HEK293 (cell line): ENCODE data around the gene STRA8.

Experiments used
- CTCF ChIA-PET: fragments of 350-600 bp; formaldehyde crosslinking; extraction: SDS; loops from one replicate; lab custom pipeline; 2021; ENCODE audit warnings: antibody characterized with exemption; lab: Yijun Ruan, JAX
- POLR2A ChIA-PET: fragments of 300-600 bp; formaldehyde crosslinking; extraction: SDS; loops from one replicate; lab custom pipeline; 2020; ENCODE audit warnings: antibody characterized with exemption, inconsistent platforms; lab: Yijun Ruan, JAX
- H3K27ac ChIP-seq: fragments of 200-500 bp; sonication (Bioruptor generic); 2 replicates; pipeline ENCODE4 v1.5.1; 2014; ENCODE audit warnings: low read depth, low read length, control low read depth, inconsistent platforms; ENCODE audit errors: extremely low read depth
- H3K36me3 ChIP-seq, 2 experiments: fragments of 200-500 bp in 1 of 2; sonication (Bioruptor generic) in 1 of 2; 1 replicate in 1 of 2; 2 replicates in 1 of 2; pipeline ENCODE4 v1.5.1; 2014 to 2017; ENCODE audit warnings: inconsistent platforms in 2 of 2, low read length in 2 of 2; ENCODE audit not compliant: control insufficient read depth in 2 of 2, insufficient read depth in 1 of 2
- H3K4me1 ChIP-seq: fragments of 200-500 bp; sonication (Bioruptor generic); 2 replicates; pipeline ENCODE4 v1.5.1; 2014; ENCODE audit warnings: mild to moderate bottlenecking, low read length, inconsistent platforms; ENCODE audit not compliant: control insufficient read depth, insufficient read depth
- H3K4me3 ChIP-seq: 2 replicates; pipeline ENCODE4 v1.5.1; 2011; ENCODE audit warnings: low read depth, mild to moderate bottlenecking, control low read depth, low read length, moderate library complexity
- H3K9me3 ChIP-seq: fragments of 200-500 bp; sonication (Bioruptor generic); 2 replicates; pipeline ENCODE4 v1.5.1; 2014; ENCODE audit warnings: low read depth, low read length, inconsistent platforms; ENCODE audit not compliant: control insufficient read depth, insufficient read depth
- ZFP69B ChIP-seq: fragments of 450-650 bp; formaldehyde crosslinking; IDR thresholded peaks from 2 replicates; pipeline ENCODE4 v1.5.1; 2016; ENCODE audit warnings: missing biosample characterization, missing genetic modification characterization
- ZNF140 ChIP-seq: fragments of 450-650 bp; formaldehyde crosslinking; IDR thresholded peaks from 2 replicates; pipeline ENCODE4 v1.5.1; 2016; ENCODE audit warnings: missing biosample characterization, missing genetic modification characterization
- ZNF174 ChIP-seq: fragments of 450-650 bp; formaldehyde crosslinking; IDR thresholded peaks from 2 replicates; pipeline ENCODE4 v1.5.0; 2017; ENCODE audit warnings: missing biosample characterization, mild to moderate bottlenecking, missing genetic modification characterization
- ZNF23 ChIP-seq: fragments of 450-650 bp; formaldehyde crosslinking; IDR thresholded peaks from 2 replicates; pipeline ENCODE4 v1.5.1; 2016; ENCODE audit warnings: missing biosample characterization, missing genetic modification characterization, borderline replicate concordance
- ZNF239 ChIP-seq: fragments of 450-650 bp; formaldehyde crosslinking; IDR thresholded peaks from 2 replicates; pipeline ENCODE4 v1.5.1; 2016; ENCODE audit warnings: missing biosample characterization, missing genetic modification characterization
- ZNF335 ChIP-seq: fragments of 450-650 bp; formaldehyde crosslinking; conservative IDR thresholded peaks from 2 replicates; pipeline ENCODE4 v1.5.1; 2016; ENCODE audit warnings: missing biosample characterization, missing genetic modification characterization
- ZNF391 ChIP-seq: fragments of 450-650 bp; formaldehyde crosslinking; IDR thresholded peaks from 2 replicates; pipeline ENCODE4 v1.5.1; 2016; ENCODE audit warnings: low read depth, missing biosample characterization, missing genetic modification characterization, borderline replicate concordance
- ZNF521 ChIP-seq: fragments of 450-650 bp; formaldehyde crosslinking; IDR thresholded peaks from 2 replicates; pipeline ENCODE4 v1.5.1; 2017; ENCODE audit warnings: missing biosample characterization, mild to moderate bottlenecking, missing genetic modification characterization
- ZNF624 ChIP-seq: fragments of 450-650 bp; formaldehyde crosslinking; IDR thresholded peaks from 2 replicates; pipeline ENCODE4 v1.5.1; 2017; ENCODE audit warnings: missing biosample characterization, missing genetic modification characterization
- ZNF664 ChIP-seq: fragments of 450-650 bp; formaldehyde crosslinking; IDR thresholded peaks from 2 replicates; pipeline ENCODE4 v1.5.1; 2016; ENCODE audit warnings: missing biosample characterization, missing genetic modification characterization
- ZNF670 ChIP-seq: fragments of 450-650 bp; formaldehyde crosslinking; IDR thresholded peaks from 2 replicates; pipeline ENCODE4 v1.5.1; 2016; ENCODE audit warnings: missing biosample characterization, missing genetic modification characterization, low read depth
- ZNF677 ChIP-seq: fragments of 450-650 bp; IDR thresholded peaks from 2 replicates; pipeline ENCODE4 v1.5.0; 2018; ENCODE audit warnings: missing biosample characterization, mild to moderate bottlenecking, missing genetic modification characterization, moderate library complexity
- ZNF768 ChIP-seq: fragments of 450-650 bp; formaldehyde crosslinking; IDR thresholded peaks from 2 replicates; pipeline ENCODE4 v1.5.1; 2018; ENCODE audit warnings: missing biosample characterization, mild to moderate bottlenecking, missing genetic modification characterization
- TF ChIP-seq, protein P1 (sequence below): fragments of 450-650 bp; formaldehyde crosslinking; IDR thresholded peaks from 2 replicates; pipeline ENCODE4 v1.5.1; 2016; ENCODE audit warnings: missing biosample characterization, missing genetic modification characterization
- TF ChIP-seq, protein P2 (sequence below): fragments of 450-650 bp; formaldehyde crosslinking; IDR thresholded peaks from 2 replicates; pipeline ENCODE4 v1.5.1; 2016; ENCODE audit warnings: missing biosample characterization, missing genetic modification characterization
- TF ChIP-seq, protein P3 (sequence below): fragments of 450-650 bp; formaldehyde crosslinking; IDR thresholded peaks from 2 replicates; pipeline ENCODE4 v1.5.1; 2016; ENCODE audit warnings: missing biosample characterization, missing genetic modification characterization
- TF ChIP-seq, protein P4 (sequence below): fragments of 450-650 bp; formaldehyde crosslinking; IDR thresholded peaks from 2 replicates; pipeline ENCODE4 v1.5.1; 2016; ENCODE audit warnings: missing biosample characterization, missing genetic modification characterization

The STRA8 gene

DNA sequence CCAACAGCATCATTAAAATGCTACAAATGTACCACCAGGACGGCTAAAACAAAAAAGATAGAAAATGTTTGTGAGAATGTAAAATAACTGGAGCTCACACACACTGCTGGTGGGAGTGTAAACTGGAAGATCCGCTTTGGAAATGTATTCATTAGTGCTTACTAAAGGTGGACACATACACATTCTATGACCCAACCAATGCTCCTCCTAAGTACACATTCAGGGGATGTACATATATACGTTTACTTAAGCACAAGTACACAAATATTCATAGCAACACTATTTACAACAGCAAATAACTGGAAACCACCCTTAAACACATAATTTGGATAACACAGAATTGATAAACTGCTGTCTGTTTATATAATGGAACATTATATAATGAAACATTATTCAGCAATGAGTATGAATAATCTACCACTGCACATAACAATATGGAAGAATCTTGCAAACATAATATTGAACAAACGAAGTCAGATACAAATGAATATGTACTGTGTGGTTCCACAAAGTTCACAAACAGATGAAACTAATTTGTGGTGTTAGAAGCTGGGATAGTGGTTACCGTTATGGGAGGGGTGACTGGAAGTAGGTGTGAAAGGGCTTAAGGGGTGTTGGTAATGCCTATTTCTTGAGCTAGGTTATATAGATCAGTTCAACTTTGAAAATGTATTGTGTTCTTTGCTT lies 52.1 kb downstream of the STRA8 start:
- no peaks in the 10 kb centered on the region for H3K36me3 ChIP-seq
- ChIA-PET CTCF (interaction anchor here (0.7 kb wide), 1 partner anchor 224 kb away, joined by 3 read pairs; no protein-coding TSS in a partner anchor), POLR2A (no interaction called here)
- H3K4me3 ChIP-seq, result no peak overlapping the region
- H3K9me3 ChIP-seq, result no peaks in the 10 kb centered on the region
- H3K27ac ChIP-seq, result no peak overlapping the region
- TF ChIP-seq ZNF174 (tag by site-specific recombination), result no peak
- no peak for TF ChIP-seq ZNF624 (tag by site-specific recombination)
- TF ChIP-seq, protein P1, sequence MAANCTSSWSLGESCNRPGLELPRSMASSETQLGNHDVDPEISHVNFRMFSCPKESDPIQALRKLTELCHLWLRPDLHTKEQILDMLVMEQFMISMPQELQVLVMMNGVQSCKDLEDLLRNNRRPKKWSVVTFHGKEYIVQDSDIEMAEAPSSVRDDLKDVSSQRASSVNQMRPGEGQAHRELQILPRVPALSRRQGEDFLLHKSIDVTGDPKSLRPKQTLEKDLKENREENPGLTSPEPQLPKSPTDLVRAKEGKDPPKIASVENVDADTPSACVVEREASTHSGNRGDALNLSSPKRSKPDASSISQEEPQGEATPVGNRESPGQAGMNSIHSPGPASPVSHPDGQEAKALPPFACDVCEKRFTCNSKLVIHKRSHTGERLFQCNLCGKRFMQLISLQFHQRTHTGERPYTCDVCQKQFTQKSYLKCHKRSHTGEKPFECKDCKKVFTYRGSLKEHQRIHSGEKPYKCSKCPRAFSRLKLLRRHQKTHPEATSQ (tag by site-specific recombination), result no peak
- no peak for TF ChIP-seq ZNF23 (tag by site-specific recombination)
- TF ChIP-seq ZFP69B (tag by site-specific recombination), result no peak
- TF ChIP-seq ZNF677 (tag by site-specific recombination), result no peak
- no peak for TF ChIP-seq ZNF664 (tag by site-specific recombination)
- no peak for TF ChIP-seq ZNF335 (tag by site-specific recombination)
- TF ChIP-seq ZNF391 (tag by site-specific recombination), result no peak
- no peak for TF ChIP-seq ZNF768 (tag by site-specific recombination)
- H3K4me1 ChIP-seq, result no peaks in the 10 kb centered on the region

DNA sequence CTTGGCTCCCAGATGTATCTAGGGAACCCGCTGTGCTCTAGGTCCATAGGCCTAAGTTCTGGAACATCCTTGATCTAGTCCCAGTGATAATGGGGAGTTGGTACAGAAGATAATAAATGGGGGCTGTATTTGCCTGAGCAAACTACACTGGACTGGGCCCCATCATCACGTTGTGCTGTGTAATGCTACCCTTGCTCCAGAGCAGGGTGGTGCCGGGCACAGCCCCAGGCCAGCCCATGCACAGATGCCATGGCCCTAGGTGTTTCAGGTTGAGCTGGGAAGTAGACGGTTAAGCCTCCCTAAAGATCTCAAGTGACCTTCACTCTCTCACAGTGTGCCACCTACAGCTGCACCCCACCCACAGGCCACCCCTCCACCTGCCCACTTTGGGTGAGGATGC lies 53.2 kb downstream of the STRA8 start:
- POLR2A ChIA-PET, result no interaction called here
- H3K9me3 ChIP-seq, result no peaks in the 10 kb centered on the region
- H3K36me3 ChIP-seq, result no peaks in the 10 kb centered on the region
- TF ChIP-seq, protein P2, sequence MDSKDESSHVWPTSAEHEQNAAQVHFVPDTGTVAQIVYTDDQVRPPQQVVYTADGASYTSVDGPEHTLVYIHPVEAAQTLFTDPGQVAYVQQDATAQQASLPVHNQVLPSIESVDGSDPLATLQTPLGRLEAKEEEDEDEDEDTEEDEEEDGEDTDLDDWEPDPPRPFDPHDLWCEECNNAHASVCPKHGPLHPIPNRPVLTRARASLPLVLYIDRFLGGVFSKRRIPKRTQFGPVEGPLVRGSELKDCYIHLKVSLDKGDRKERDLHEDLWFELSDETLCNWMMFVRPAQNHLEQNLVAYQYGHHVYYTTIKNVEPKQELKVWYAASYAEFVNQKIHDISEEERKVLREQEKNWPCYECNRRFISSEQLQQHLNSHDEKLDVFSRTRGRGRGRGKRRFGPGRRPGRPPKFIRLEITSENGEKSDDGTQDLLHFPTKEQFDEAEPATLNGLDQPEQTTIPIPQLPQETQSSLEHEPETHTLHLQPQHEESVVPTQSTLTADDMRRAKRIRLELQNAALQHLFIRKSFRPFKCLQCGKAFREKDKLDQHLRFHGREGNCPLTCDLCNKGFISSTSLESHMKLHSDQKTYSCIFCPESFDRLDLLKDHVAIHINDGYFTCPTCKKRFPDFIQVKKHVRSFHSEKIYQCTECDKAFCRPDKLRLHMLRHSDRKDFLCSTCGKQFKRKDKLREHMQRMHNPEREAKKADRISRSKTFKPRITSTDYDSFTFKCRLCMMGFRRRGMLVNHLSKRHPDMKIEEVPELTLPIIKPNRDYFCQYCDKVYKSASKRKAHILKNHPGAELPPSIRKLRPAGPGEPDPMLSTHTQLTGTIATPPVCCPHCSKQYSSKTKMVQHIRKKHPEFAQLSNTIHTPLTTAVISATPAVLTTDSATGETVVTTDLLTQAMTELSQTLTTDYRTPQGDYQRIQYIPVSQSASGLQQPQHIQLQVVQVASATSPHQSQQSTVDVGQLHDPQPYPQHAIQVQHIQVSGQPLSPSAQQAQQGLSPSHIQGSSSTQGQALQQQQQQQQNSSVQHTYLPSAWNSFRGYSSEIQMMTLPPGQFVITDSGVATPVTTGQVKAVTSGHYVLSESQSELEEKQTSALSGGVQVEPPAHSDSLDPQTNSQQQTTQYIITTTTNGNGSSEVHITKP (tag by site-specific recombination), result no peak
- TF ChIP-seq ZNF670 (no peak), ZNF521 (no peak), ZNF239 (tag by site-specific recombination) (no peak), ZNF677 (tag by site-specific recombination) (no peak)
- H3K4me3 ChIP-seq, result no peak overlapping the region
- CTCF ChIA-PET, result interaction anchor here (0.6 to 1.8 kb wide), 2 partner anchors 48 to 773 kb away, joined by 3 to 6 read pairs; no protein-coding TSS in a partner anchor
- no peaks in the 10 kb centered on the region for H3K4me1 ChIP-seq
- H3K27ac ChIP-seq, result no peak overlapping the region

DNA sequence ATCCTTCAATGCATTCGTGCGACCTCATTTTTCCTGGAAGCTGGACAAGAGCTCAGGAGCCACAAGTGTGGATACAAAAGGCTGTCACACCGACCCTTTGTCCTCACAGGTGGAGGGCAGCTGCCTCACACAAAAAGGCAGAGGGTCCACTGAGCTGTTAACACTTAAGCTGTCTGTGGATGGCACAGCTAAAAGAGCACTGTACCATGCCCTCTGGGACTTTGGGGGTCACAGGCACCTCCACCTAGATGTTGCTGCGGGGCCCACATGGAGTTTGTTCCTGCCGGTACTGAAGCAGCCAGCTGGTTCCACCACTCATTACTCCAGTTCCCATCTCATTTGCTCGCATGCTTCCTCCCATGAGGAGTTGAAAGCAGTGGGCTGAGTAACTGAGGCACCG lies 57.0 kb downstream of the STRA8 start:
- Histone ChIP-seq H3K36me3 (no peaks in the 10 kb centered on the region), H3K4me1 (no peaks in the 10 kb centered on the region), H3K4me3 (no peak overlapping the region), H3K9me3 (no peaks in the 10 kb centered on the region), H3K27ac (no peak overlapping the region)
- TF ChIP-seq ZNF140 (no peak), ZNF624 (tag by site-specific recombination) (no peak)
- TF ChIP-seq, protein P3, sequence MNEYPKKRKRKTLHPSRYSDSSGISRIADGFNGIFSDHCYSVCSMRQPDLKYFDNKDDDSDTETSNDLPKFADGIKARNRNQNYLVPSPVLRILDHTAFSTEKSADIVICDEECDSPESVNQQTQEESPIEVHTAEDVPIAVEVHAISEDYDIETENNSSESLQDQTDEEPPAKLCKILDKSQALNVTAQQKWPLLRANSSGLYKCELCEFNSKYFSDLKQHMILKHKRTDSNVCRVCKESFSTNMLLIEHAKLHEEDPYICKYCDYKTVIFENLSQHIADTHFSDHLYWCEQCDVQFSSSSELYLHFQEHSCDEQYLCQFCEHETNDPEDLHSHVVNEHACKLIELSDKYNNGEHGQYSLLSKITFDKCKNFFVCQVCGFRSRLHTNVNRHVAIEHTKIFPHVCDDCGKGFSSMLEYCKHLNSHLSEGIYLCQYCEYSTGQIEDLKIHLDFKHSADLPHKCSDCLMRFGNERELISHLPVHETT (tag by site-specific recombination), result no peak
- TF ChIP-seq, protein P4, sequence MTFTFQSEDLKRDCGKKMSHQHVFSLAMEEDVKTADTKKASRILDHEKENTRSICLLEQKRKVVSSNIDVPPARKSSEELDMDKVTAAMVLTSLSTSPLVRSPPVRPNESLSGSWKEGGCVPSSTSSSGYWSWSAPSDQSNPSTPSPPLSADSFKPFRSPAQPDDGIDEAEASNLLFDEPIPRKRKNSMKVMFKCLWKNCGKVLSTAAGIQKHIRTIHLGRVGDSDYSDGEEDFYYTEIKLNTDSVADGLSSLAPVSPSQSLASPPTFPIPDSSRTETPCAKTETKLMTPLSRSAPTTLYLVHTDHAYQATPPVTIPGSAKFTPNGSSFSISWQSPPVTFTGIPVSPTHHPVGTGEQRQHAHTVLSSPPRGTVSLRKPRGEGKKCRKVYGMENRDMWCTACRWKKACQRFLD, result no peak
- POLR2A ChIA-PET, result no interaction called here
- CTCF ChIA-PET, result interaction anchor here (1.1 kb wide), 1 partner anchor 11 kb away, joined by 3 read pairs; no protein-coding TSS in a partner anchor
